Smooth muscle cell (in vitro differentiated cells): Measurements from ENCODE around the gene NUP62. TPM values are rescaled to one million over a fixed set of nuclear protein-coding genes. Genes with fewer than 3 reads are reported as not detected.

Source experiments
- DNase-seq: peaks from one replicate; lab custom pipeline; 2025; ENCODE audit not compliant: unreplicated experiment; lab: John Stamatoyannopoulos, UW
- H2AFZ ChIP-seq: fragments of 200-600 bp; sonication (generic); 2 replicates; pipeline ENCODE4 v1.6.0; 2016; ENCODE audit warnings: antibody characterized with exemption, low read depth, mild to moderate bottlenecking
- H3F3A ChIP-seq: fragments of 200-600 bp; sonication (generic); 2 replicates; pipeline ENCODE4 v1.6.0; 2017; ENCODE audit warnings: antibody characterized with exemption, low read depth
- H3K27ac ChIP-seq: fragments of 200-600 bp; sonication (generic); 2 replicates; pipeline ENCODE4 v1.5.1; 2016; ENCODE audit warnings: low read depth, mild to moderate bottlenecking
- H3K27me3 ChIP-seq: fragments of 200-600 bp; sonication (generic); 2 replicates; pipeline ENCODE4 v1.6.1; 2016; ENCODE audit warnings: low read depth, mild to moderate bottlenecking
- H3K36me3 ChIP-seq: fragments of 200-600 bp; sonication (generic); 2 replicates; pipeline ENCODE4 v1.5.1; 2016; ENCODE audit warnings: low read depth
- H3K4me1 ChIP-seq: fragments of 200-600 bp; sonication (generic); 2 replicates; pipeline ENCODE4 v1.5.1; 2016; ENCODE audit warnings: low read depth
- H3K4me2 ChIP-seq: fragments of 200-600 bp; sonication (generic); 2 replicates; pipeline ENCODE4 v1.6.0; 2016; ENCODE audit warnings: mild to moderate bottlenecking
- H3K4me3 ChIP-seq: fragments of 200-600 bp; sonication (generic); 2 replicates; pipeline ENCODE4 v1.5.1; 2016; ENCODE audit warnings: mild to moderate bottlenecking
- H3K79me2 ChIP-seq: fragments of 200-600 bp; sonication (generic); 2 replicates; pipeline ENCODE4 v1.6.0; 2016; ENCODE audit warnings: low read depth, mild to moderate bottlenecking
- H3K9ac ChIP-seq: fragments of 200-600 bp; sonication (generic); 2 replicates; pipeline ENCODE4 v1.6.0; 2016; ENCODE audit warnings: low read depth
- H3K9me3 ChIP-seq: fragments of 200-600 bp; sonication (generic); replicated peaks from 2 replicates; pipeline ENCODE4 v1.5.1; 2016; ENCODE audit warnings: low read depth
- H4K20me1 ChIP-seq: fragments of 200-600 bp; sonication (generic); 2 replicates; pipeline ENCODE4 v1.6.0; 2016; ENCODE audit warnings: low read depth
- WGBS: methylation state at CpG from one replicate; pipeline ENCODE4 v1.1.7; 2016; ENCODE audit warnings: low lambda C conversion rate; 5-methylcytosine and 5-hydroxymethylcytosine counted together
- polyA plus RNA-seq: library from polyadenylated mRNA; unstranded; fragments of >200 nt; fragmentation: Nextera tagmentation; extraction: Ambion mirVana; gene quantifications from 2 replicates; pipeline ENCODE4 v1.2.1, GENCODE V29; 2016
- total RNA-seq: library from RNA; depleted of rRNA; stranded (reverse); fragments of >200 nt; gene quantifications from 2 replicates; pipeline ENCODE4 v1.2.3, GENCODE V29; 2014
- TF ChIP-seq, protein P1 (sequence below): fragments of 200-600 bp; sonication (generic); IDR thresholded peaks from 2 replicates; pipeline ENCODE4 v1.5.1; 2017; ENCODE audit warnings: borderline replicate concordance, mild to moderate bottlenecking, antibody characterized with exemption; ENCODE audit not compliant: insufficient read depth, poor library complexity, severe bottlenecking

Gene NUP62
- total and polyA plus RNA-seq, 2 experiments from 2014 or later = 24.2 to 29.5 TPM

DNA sequence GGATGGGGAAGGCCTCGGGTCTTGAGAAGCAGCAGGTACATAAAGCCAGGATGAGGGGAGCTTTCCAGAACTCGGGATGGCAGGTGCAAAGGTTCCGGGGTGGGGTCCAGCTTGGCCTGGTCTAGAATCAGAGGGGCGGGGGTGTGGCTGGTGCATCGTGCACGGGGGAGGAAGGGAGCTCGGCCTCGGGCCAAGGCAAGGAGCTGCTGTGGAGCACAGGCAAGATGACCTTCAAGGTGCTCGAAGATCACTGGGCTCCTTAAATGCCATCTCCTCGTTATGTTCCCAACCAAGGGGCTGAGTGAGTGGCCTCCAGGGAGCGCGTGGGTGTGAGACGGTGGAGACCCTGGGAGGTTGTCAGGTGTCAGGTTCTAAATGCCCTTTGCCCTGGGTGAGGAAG lies 47.8 kb upstream of the NUP62 start:
- 95% methylated on average over 12 of the region's 13 CpGs for WGBS
- H3K27ac ChIP-seq = no peak overlapping the region
- H3K9ac ChIP-seq = no peak overlapping the region
- no peaks in the 10 kb centered on the region for H3K79me2 ChIP-seq
- no peaks in the 10 kb centered on the region for H3K9me3 ChIP-seq
- TF ChIP-seq, protein P1, sequence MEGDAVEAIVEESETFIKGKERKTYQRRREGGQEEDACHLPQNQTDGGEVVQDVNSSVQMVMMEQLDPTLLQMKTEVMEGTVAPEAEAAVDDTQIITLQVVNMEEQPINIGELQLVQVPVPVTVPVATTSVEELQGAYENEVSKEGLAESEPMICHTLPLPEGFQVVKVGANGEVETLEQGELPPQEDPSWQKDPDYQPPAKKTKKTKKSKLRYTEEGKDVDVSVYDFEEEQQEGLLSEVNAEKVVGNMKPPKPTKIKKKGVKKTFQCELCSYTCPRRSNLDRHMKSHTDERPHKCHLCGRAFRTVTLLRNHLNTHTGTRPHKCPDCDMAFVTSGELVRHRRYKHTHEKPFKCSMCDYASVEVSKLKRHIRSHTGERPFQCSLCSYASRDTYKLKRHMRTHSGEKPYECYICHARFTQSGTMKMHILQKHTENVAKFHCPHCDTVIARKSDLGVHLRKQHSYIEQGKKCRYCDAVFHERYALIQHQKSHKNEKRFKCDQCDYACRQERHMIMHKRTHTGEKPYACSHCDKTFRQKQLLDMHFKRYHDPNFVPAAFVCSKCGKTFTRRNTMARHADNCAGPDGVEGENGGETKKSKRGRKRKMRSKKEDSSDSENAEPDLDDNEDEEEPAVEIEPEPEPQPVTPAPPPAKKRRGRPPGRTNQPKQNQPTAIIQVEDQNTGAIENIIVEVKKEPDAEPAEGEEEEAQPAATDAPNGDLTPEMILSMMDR = no peak
- no peaks in the 10 kb centered on the region for H3K4me1 ChIP-seq
- H3K36me3 ChIP-seq = no peaks in the 10 kb centered on the region
- no peak overlapping the region for H3K4me2 ChIP-seq
- H3F3A ChIP-seq = no peaks in the 10 kb centered on the region
- no peak overlapping the region for H3K4me3 ChIP-seq
- no peak for DNase-seq
- no peak overlapping the region for H2AFZ ChIP-seq
- no peaks in the 10 kb centered on the region for H4K20me1 ChIP-seq
- no peaks in the 10 kb centered on the region for H3K27me3 ChIP-seq

DNA sequence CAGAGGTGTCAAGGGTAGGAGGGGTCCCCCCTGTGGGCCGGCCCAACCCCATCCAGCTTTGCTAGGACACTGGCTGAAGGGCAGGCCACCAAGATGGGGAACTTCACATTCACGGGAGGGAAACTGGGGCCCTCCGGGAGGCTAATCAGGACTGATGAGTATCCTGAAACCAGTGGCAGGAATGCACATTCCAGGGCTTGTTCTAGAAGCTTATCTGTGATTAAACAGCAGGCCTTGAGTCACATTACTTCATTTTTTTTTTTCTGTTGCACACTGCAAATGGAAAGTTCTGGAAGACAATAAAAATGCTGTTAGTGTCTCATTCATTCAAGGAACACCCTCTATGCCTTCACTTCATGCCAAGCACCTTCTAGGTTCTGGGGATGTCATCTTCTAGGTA lies 47.2 kb upstream of the NUP62 start:
- Histone ChIP-seq H3K27me3 (no peaks in the 10 kb centered on the region), H3K4me1 (no peaks in the 10 kb centered on the region), H3K9ac (no peak overlapping the region), H3K4me2 (no peak overlapping the region), H3K27ac (no peak overlapping the region), H3K9me3 (no peaks in the 10 kb centered on the region), H3K36me3 (no peaks in the 10 kb centered on the region), H3K79me2 (no peaks in the 10 kb centered on the region), H3F3A (no peaks in the 10 kb centered on the region), H2AFZ (no peak overlapping the region), H3K4me3 (no peak overlapping the region), H4K20me1 (no peaks in the 10 kb centered on the region)
- 74% methylated on average over 3 of the region's 3 CpGs for WGBS
- TF ChIP-seq, protein P1 = no peak
- no peak for DNase-seq

DNA sequence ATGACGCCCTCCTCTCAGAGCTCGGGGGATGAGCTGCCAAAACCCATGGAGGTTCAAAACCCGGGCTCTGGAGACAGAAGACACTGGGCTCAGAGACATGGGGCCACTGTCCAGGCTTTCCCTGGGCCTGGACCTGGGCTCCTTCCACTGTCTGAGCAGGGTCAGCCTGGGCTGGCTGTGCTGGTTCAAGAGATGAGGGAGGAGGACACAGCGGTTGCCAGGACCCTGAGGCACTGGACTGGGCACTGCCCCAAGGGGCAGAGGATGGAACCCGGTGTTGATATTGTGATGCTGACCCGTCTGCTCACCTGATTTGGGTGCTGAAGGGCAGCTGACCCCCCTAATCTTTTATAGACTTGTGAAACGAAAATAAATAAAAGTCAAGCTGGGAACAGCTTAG lies 45.7 kb upstream of the NUP62 start:
- H3K79me2 ChIP-seq = no peaks in the 10 kb centered on the region
- H3F3A ChIP-seq = no peaks in the 10 kb centered on the region
- WGBS = 90% methylated on average over 7 of the region's 7 CpGs
- TF ChIP-seq, protein P1 = no peak
- H3K9ac ChIP-seq = no peak overlapping the region
- no peak overlapping the region for H3K4me3 ChIP-seq
- no peaks in the 10 kb centered on the region for H3K36me3 ChIP-seq
- H3K4me1 ChIP-seq = no peaks in the 10 kb centered on the region
- H4K20me1 ChIP-seq = no peaks in the 10 kb centered on the region
- no peak overlapping the region for H2AFZ ChIP-seq
- no peak overlapping the region for H3K4me2 ChIP-seq
- DNase-seq = no peak
- no peak overlapping the region for H3K27ac ChIP-seq
- no peaks in the 10 kb centered on the region for H3K9me3 ChIP-seq
- H3K27me3 ChIP-seq = no peaks in the 10 kb centered on the region

DNA sequence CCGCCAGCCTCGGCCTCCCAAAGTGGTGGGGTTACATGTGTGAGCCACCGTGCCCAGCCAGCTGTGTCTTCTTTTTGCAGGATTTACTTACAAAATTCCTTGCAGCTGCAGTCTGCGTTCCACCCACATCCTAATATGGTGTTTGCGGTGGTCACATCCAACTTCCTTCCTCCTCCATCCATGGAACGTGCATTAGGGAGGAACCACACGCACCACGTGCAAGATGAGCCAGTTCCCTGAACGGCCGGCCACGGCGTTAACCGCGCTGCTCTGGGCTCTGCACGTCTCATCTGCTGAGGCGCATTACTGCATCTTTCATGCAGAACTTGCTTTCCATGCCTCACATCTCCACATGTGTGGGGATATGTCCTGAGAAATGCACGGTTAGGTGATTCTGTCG lies 44.7 kb upstream of the NUP62 start:
- Histone ChIP-seq H3K36me3 (no peaks in the 10 kb centered on the region), H3K4me1 (no peaks in the 10 kb centered on the region), H2AFZ (no peak overlapping the region), H3K4me3 (no peak overlapping the region), H3F3A (no peaks in the 10 kb centered on the region), H3K79me2 (no peaks in the 10 kb centered on the region), H3K4me2 (no peak overlapping the region), H4K20me1 (no peaks in the 10 kb centered on the region), H3K27ac (no peak overlapping the region), H3K27me3 (no peaks in the 10 kb centered on the region), H3K9ac (no peak overlapping the region), H3K9me3 (no peaks in the 10 kb centered on the region)
- no peak for DNase-seq
- 92% methylated on average over 18 of the region's 18 CpGs for WGBS
- TF ChIP-seq, protein P1 = no peak
